ENCODE data around the gene SYT8.

GRCh38 chr11:1878137-1879031, 43.6 kb downstream of the SYT8 start:
- no peak for TF ChIP-seq JUND (IDR thresholded peaks at IDR 0.05)
- no peak for TF ChIP-seq POLR2AphosphoS5 (IDR thresholded peaks at IDR 0.05; ENCODE audit: low read depth, low read length)
- TF ChIP-seq RAD21 (IDR thresholded peaks at IDR 0.05; ENCODE audit: low read depth), result no peak
- no peak for TF ChIP-seq ZNF274 (IDR thresholded peaks at IDR 0.05; ENCODE audit: low read depth, low read length)
- no peak for TF ChIP-seq CTCF (IDR thresholded peaks at IDR 0.05 in 2 of 3, conservative IDR thresholded peaks at IDR 0.05 in 1 of 3; ENCODE audit: borderline replicate concordance in 1 of 3, insufficient read depth in 1 of 3, low read depth in 2 of 3, low read length in 2 of 3)
- TF ChIP-seq POLR2A (IDR thresholded peaks at IDR 0.05; ENCODE audit: borderline replicate concordance, extremely low read depth, insufficient read depth, insufficient read length), result no peak
- no peak for TF ChIP-seq CEBPB (IDR thresholded peaks at IDR 0.05; ENCODE audit: low read depth)
- TF ChIP-seq SP1 (IDR thresholded peaks at IDR 0.05; ENCODE audit: low read depth), result no peak
- TF ChIP-seq ZBTB33 (IDR thresholded peaks at IDR 0.05; ENCODE audit: extremely low read depth, insufficient replicate concordance, low read length), result no peak
- TF ChIP-seq CBX3 (IDR thresholded peaks at IDR 0.05; ENCODE audit: low read depth), result no peak
- no peak for TF ChIP-seq EGR1 (IDR thresholded peaks at IDR 0.05; ENCODE audit: low read depth)
- no peak for TF ChIP-seq MAX (IDR thresholded peaks at IDR 0.05)
- TF ChIP-seq ATF3 (IDR thresholded peaks at IDR 0.05), result no peak
- TF ChIP-seq ZFX (IDR thresholded peaks at IDR 0.05), result no peak
